ENCODE results near the gene KYAT1. TPM values are rescaled to one million over a fixed set of nuclear protein-coding genes. Genes with fewer than 3 reads are reported as not detected.

KYAT1 gene
- total RNA-seq, 4 donors from 2014 or later, result 1.6 to 3.5 TPM; not detected in 2

- peaks cover 23 to 27% (median 25%) of the 10 kb centered on the region in 4 donors for H3K4me1 ChIP-seq
- in situ Hi-C loops (cut with MboI; ENCODE audit: low pct_ligation_motif_present in 1 of 4, low pct_unique_long_range_greater_than_20kb in 1 of 4, low sequenced_read_pairs in 3 of 4) (no loop called here), intact Hi-C loops (cut with DNase I; ENCODE audit: low total_unique reads) (no loop called here)
- 66 to 80% methylated on average over 1 to 2 of the region's 2 CpGs for WGBS, 2 donors (ENCODE audit: low coverage in 1 of 2)
- no peak overlapping the region for H3K27ac ChIP-seq
- H3K9me3 ChIP-seq, result no peaks in the 10 kb centered on the region
- DNase-seq, result no peak
- peaks cover 0 to 20% (median 8%) of the 10 kb centered on the region in 4 donors for H3K36me3 ChIP-seq
- TF ChIP-seq CTCF (IDR thresholded peaks at IDR 0.05) (no peak), EP300 (IDR thresholded peaks at IDR 0.05; ENCODE audit: low read depth) (no peak), POLR2A (IDR thresholded peaks at IDR 0.05) (no peak), POLR2AphosphoS5 (IDR thresholded peaks at IDR 0.05) (no peak)
- H3K4me3 ChIP-seq, result no peak overlapping the region
- no peaks in the 10 kb centered on the region for H3K27me3 ChIP-seq
Observed at GRCh38 chr9:128906741-128907140, 25.0 kb upstream of the KYAT1 start.

GRCh38 chr9:128905964-128906363 lies 24.2 kb upstream of the KYAT1 start:
- DNase-seq, result no peak
- in situ Hi-C loops (cut with MboI; ENCODE audit: low pct_ligation_motif_present in 1 of 4, low pct_unique_long_range_greater_than_20kb in 1 of 4, low sequenced_read_pairs in 3 of 4), result no loop called here
- Histone ChIP-seq H3K36me3 (peaks cover 0 to 20% (median 8%) of the 10 kb centered on the region in 4 donors), H3K27ac (no peak overlapping the region), H3K27me3 (no peaks in the 10 kb centered on the region), H3K4me1 (peaks cover 18 to 22% (median 19%) of the 10 kb centered on the region in 4 donors), H3K4me3 (no peak overlapping the region), H3K9me3 (no peaks in the 10 kb centered on the region)
- 73 to 91% methylated on average over 3 to 7 of the region's 7 CpGs for WGBS, 2 donors (ENCODE audit: low coverage in 1 of 2)
- intact Hi-C loops (cut with DNase I; ENCODE audit: low total_unique reads), result no loop called here
- TF ChIP-seq POLR2AphosphoS5 (IDR thresholded peaks at IDR 0.05) (no peak), POLR2A (IDR thresholded peaks at IDR 0.05) (no peak), EP300 (IDR thresholded peaks at IDR 0.05; ENCODE audit: low read depth) (no peak), CTCF (IDR thresholded peaks at IDR 0.05) (no peak)

- no peak for TF ChIP-seq POLR2A (IDR thresholded peaks at IDR 0.05)
- no peak for TF ChIP-seq POLR2AphosphoS5 (IDR thresholded peaks at IDR 0.05)
- no peak for TF ChIP-seq EP300 (IDR thresholded peaks at IDR 0.05; ENCODE audit: low read depth)
- no peaks in the 10 kb centered on the region for H3K27me3 ChIP-seq
- 90 to 92% methylated on average over 7 to 10 of the region's 10 CpGs for WGBS, 2 donors (ENCODE audit: low coverage in 1 of 2)
- intact Hi-C loops (cut with DNase I; ENCODE audit: low total_unique reads), result no loop called here
- H3K4me3 ChIP-seq, result no peak overlapping the region
- peak overlapping the region in 1 of 4 donors; percentile 83 for H3K27ac ChIP-seq
- no peaks in the 10 kb centered on the region for H3K9me3 ChIP-seq
- in situ Hi-C loops (cut with MboI; ENCODE audit: low pct_ligation_motif_present in 1 of 4, low pct_unique_long_range_greater_than_20kb in 1 of 4, low sequenced_read_pairs in 3 of 4), result no loop called here
- peaks cover 16 to 33% (median 20%) of the 10 kb centered on the region in 4 donors for H3K4me1 ChIP-seq
- peaks cover 0 to 18% (median 6%) of the 10 kb centered on the region in 4 donors for H3K36me3 ChIP-seq
- DNase-seq, result no peak
Observed at GRCh38 chr9:128903871-128904620, 22.3 kb upstream of the KYAT1 start.

GRCh38 chr9:128903079-128903461 lies 21.3 kb upstream of the KYAT1 start:
- H3K9me3 ChIP-seq, result no peaks in the 10 kb centered on the region
- no peak for DNase-seq
- peaks cover 0 to 9% (median 1%) of the 10 kb centered on the region in 4 donors for H3K36me3 ChIP-seq
- H3K4me1 ChIP-seq, result peaks cover 21 to 41% (median 22%) of the 10 kb centered on the region in 4 donors
- 80 to 100% methylated on average over 1 to 2 of the region's 2 CpGs for WGBS, 2 donors (ENCODE audit: low coverage in 1 of 2)
- no peak overlapping the region for H3K4me3 ChIP-seq
- no peaks in the 10 kb centered on the region for H3K27me3 ChIP-seq
- peak overlapping the region; percentile 65 to 83 (median 73) for H3K27ac ChIP-seq
- TF ChIP-seq POLR2AphosphoS5 (IDR thresholded peaks at IDR 0.05) (no peak), POLR2A (IDR thresholded peaks at IDR 0.05) (no peak), CTCF (IDR thresholded peaks at IDR 0.05) (no peak), EP300 (IDR thresholded peaks at IDR 0.05; ENCODE audit: low read depth) (no peak)
- intact Hi-C loops (cut with DNase I; ENCODE audit: low total_unique reads) (no loop called here), in situ Hi-C loops (cut with MboI; ENCODE audit: low pct_ligation_motif_present in 1 of 4, low pct_unique_long_range_greater_than_20kb in 1 of 4, low sequenced_read_pairs in 3 of 4) (no loop called here)
